ENCODE measurements around the gene ACOXL.

ACOXL gene

GRCh38 chr2:111005307-111005706 lies 272.9 kb downstream of the ACOXL start:
- Histone ChIP-seq H2AK5ac (ENCODE audit: low read length) (no peak overlapping the region), H3K23ac (ENCODE audit: low read length) (no peak overlapping the region), H3K36me3 (ENCODE audit: control insufficient read depth in 1 of 2, insufficient read depth in 2 of 2, low read length in 2 of 2) (no peaks in the 10 kb centered on the region), H3K4me3 (ENCODE audit: low read depth, low read length) (no peak overlapping the region), H2BK5ac (ENCODE audit: low read depth, low read length, poor library complexity) (no peak overlapping the region), H3K14ac (ENCODE audit: low read length) (no peak overlapping the region), H3K9me3 (ENCODE audit: insufficient read depth, low read depth, low read length) (no peaks in the 10 kb centered on the region), H3K27me3 (ENCODE audit: insufficient read depth, low read length) (no peaks in the 10 kb centered on the region), H4K12ac (ENCODE audit: low read depth, low read length) (no peak overlapping the region), H3K79me2 (ENCODE audit: control insufficient read depth, insufficient read depth, low read length, poor library complexity) (no peaks in the 10 kb centered on the region), H2BK120ac (ENCODE audit: insufficient read depth, low read length, poor library complexity) (no peak overlapping the region), H4K91ac (ENCODE audit: low read depth, low read length) (no peak overlapping the region), H2BK12ac (ENCODE audit: low read length) (no peak overlapping the region), H3K4me1 (ENCODE audit: control insufficient read depth in 1 of 2, insufficient read depth in 2 of 2, low read length in 2 of 2) (no peaks in the 10 kb centered on the region), H3K4me2 (ENCODE audit: low read length) (no peak overlapping the region), H2AFZ (ENCODE audit: insufficient read depth, low read length, poor library complexity) (no peak overlapping the region), H3K27ac (ENCODE audit: low read depth, low read length) (no peak overlapping the region), H3K18ac (ENCODE audit: low read length) (no peak overlapping the region), H3K4ac (ENCODE audit: low read depth, low read length) (no peak overlapping the region), H3K9ac (ENCODE audit: low read length) (no peak overlapping the region), H3K79me1 (ENCODE audit: low read length) (no peaks in the 10 kb centered on the region), H4K8ac (ENCODE audit: low read depth, low read length) (no peak overlapping the region)
- DNase-seq, result no peak
- no CpG with 5 or more reads among the region's 3 CpGs for WGBS (ENCODE audit: extremely low coverage, insufficient coverage, insufficient read length)

DNA sequence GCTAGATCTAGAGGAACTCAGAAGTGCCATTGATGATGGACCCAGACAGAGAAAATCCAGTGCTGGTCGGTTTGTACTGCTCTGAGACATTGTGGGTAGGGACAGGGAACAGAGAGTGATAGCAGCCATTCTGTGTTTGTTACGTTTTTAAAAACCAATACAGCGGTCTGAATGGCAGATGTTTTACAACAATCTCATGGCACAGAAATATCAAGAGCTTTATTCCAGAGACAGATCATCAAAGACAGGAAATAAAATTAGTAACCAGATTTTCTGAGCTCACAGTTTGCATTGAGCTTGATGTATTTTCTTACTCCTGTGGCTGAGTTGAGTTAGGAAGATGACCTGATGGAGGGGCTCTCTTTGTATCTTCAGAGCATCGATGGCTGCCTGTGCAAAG lies 273.4 kb downstream of the ACOXL start:
- no peaks in the 10 kb centered on the region for H3K36me3 ChIP-seq (ENCODE audit: control insufficient read depth in 1 of 2, insufficient read depth in 2 of 2, low read length in 2 of 2)
- H4K91ac ChIP-seq (ENCODE audit: low read depth, low read length), result no peak overlapping the region
- H3K14ac ChIP-seq (ENCODE audit: low read length), result no peak overlapping the region
- H3K79me1 ChIP-seq (ENCODE audit: low read length), result no peaks in the 10 kb centered on the region
- no peaks in the 10 kb centered on the region for H3K9me3 ChIP-seq (ENCODE audit: insufficient read depth, low read depth, low read length)
- H3K4ac ChIP-seq (ENCODE audit: low read depth, low read length), result no peak overlapping the region
- no peaks in the 10 kb centered on the region for H3K79me2 ChIP-seq (ENCODE audit: control insufficient read depth, insufficient read depth, low read length, poor library complexity)
- H4K8ac ChIP-seq (ENCODE audit: low read depth, low read length), result no peak overlapping the region
- H3K23ac ChIP-seq (ENCODE audit: low read length), result no peak overlapping the region
- no peak overlapping the region for H2BK5ac ChIP-seq (ENCODE audit: low read depth, low read length, poor library complexity)
- no peaks in the 10 kb centered on the region for H3K27me3 ChIP-seq (ENCODE audit: insufficient read depth, low read length)
- no peak overlapping the region for H4K12ac ChIP-seq (ENCODE audit: low read depth, low read length)
- H3K9ac ChIP-seq (ENCODE audit: low read length), result no peak overlapping the region
- no peak overlapping the region for H3K4me2 ChIP-seq (ENCODE audit: low read length)
- no peak overlapping the region for H2AK5ac ChIP-seq (ENCODE audit: low read length)
- no peak for DNase-seq
- H3K4me1 ChIP-seq (ENCODE audit: control insufficient read depth in 1 of 2, insufficient read depth in 2 of 2, low read length in 2 of 2), result no peaks in the 10 kb centered on the region
- no peak overlapping the region for H3K4me3 ChIP-seq (ENCODE audit: low read depth, low read length)
- no CpG with 5 or more reads among the region's 4 CpGs for WGBS (ENCODE audit: extremely low coverage, insufficient coverage, insufficient read length)
- H3K18ac ChIP-seq (ENCODE audit: low read length), result no peak overlapping the region
- H2BK12ac ChIP-seq (ENCODE audit: low read length), result no peak overlapping the region
- no peak overlapping the region for H2BK120ac ChIP-seq (ENCODE audit: insufficient read depth, low read length, poor library complexity)
- H2AFZ ChIP-seq (ENCODE audit: insufficient read depth, low read length, poor library complexity), result no peak overlapping the region
- no peak overlapping the region for H3K27ac ChIP-seq (ENCODE audit: low read depth, low read length)

DNA sequence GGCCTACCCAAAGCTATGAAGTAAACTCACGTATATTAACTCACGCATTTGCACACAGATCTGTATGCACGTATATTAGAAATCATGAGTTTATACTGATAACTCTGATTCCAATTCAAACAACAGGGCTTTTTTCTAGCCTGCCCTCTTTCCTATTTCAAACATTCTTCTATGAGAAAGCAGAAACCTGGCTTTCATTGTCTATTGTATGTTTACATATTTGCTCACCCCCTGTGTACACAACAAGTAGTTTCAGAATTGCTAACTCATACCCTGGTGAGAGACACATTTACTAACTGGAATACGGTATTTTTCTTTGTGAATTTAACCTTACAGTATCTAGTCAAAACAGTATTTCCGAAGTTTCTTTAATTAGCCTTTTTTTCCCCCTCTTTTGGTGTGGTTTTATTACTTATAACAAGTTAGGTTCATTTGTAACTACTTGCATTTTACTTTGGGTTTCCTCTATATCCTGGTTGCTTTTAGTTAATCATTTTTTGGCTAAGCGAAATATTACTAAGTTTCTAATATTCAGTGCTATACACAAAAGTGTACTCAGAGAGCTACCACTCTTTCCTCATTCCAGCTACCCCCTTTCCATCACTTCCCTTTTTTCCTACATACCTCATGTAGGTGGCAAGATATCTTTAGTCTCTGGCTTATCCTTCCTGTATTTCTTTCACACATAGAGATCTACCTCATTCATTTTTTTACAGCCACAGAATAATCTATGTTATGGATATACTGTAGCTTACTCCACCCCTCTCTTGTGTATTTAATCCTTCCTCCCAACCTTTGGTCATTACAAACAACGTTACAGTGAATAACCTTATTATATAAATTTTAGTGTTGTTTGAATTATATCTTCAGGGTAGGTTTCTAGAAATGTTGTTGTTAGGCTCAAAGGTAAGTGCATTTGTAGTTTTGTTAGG lies 275.6 kb downstream of the ACOXL start:
- Histone ChIP-seq H2BK5ac (ENCODE audit: low read depth, low read length, poor library complexity) (no peak overlapping the region), H3K23ac (ENCODE audit: low read length) (no peak overlapping the region), H2AFZ (ENCODE audit: insufficient read depth, low read length, poor library complexity) (no peak overlapping the region), H4K8ac (ENCODE audit: low read depth, low read length) (no peak overlapping the region), H3K9me3 (ENCODE audit: insufficient read depth, low read depth, low read length) (no peaks in the 10 kb centered on the region), H3K4me2 (ENCODE audit: low read length) (no peak overlapping the region), H3K14ac (ENCODE audit: low read length) (no peak overlapping the region), H3K79me2 (ENCODE audit: control insufficient read depth, insufficient read depth, low read length, poor library complexity) (no peaks in the 10 kb centered on the region), H3K4me3 (ENCODE audit: low read depth, low read length) (no peak overlapping the region), H3K27ac (ENCODE audit: low read depth, low read length) (no peak overlapping the region), H4K12ac (ENCODE audit: low read depth, low read length) (no peak overlapping the region), H3K18ac (ENCODE audit: low read length) (no peak overlapping the region), H2BK120ac (ENCODE audit: insufficient read depth, low read length, poor library complexity) (no peak overlapping the region), H3K4ac (ENCODE audit: low read depth, low read length) (no peak overlapping the region), H3K79me1 (ENCODE audit: low read length) (no peaks in the 10 kb centered on the region), H2BK12ac (ENCODE audit: low read length) (no peak overlapping the region), H3K27me3 (ENCODE audit: insufficient read depth, low read length) (no peaks in the 10 kb centered on the region), H2AK5ac (ENCODE audit: low read length) (no peak overlapping the region), H3K9ac (ENCODE audit: low read length) (no peak overlapping the region), H4K91ac (ENCODE audit: low read depth, low read length) (no peak overlapping the region), H3K4me1 (ENCODE audit: control insufficient read depth in 1 of 2, insufficient read depth in 2 of 2, low read length in 2 of 2) (no peaks in the 10 kb centered on the region), H3K36me3 (ENCODE audit: control insufficient read depth in 1 of 2, insufficient read depth in 2 of 2, low read length in 2 of 2) (no peaks in the 10 kb centered on the region)
- no CpG with 5 or more reads among the region's 7 CpGs for WGBS (ENCODE audit: extremely low coverage, insufficient coverage, insufficient read length)
- DNase-seq, result no peak

GRCh38 chr2:111011218-111011617 lies 278.8 kb downstream of the ACOXL start:
- Histone ChIP-seq H3K27ac (ENCODE audit: low read depth, low read length) (no peak overlapping the region), H3K9ac (ENCODE audit: low read length) (no peak overlapping the region), H3K4ac (ENCODE audit: low read depth, low read length) (no peak overlapping the region), H3K4me1 (ENCODE audit: control insufficient read depth in 1 of 2, insufficient read depth in 2 of 2, low read length in 2 of 2) (no peaks in the 10 kb centered on the region), H4K12ac (ENCODE audit: low read depth, low read length) (no peak overlapping the region), H3K23ac (ENCODE audit: low read length) (no peak overlapping the region), H4K91ac (ENCODE audit: low read depth, low read length) (no peak overlapping the region), H3K79me2 (ENCODE audit: control insufficient read depth, insufficient read depth, low read length, poor library complexity) (no peaks in the 10 kb centered on the region), H3K9me3 (ENCODE audit: insufficient read depth, low read depth, low read length) (no peaks in the 10 kb centered on the region), H2AK5ac (ENCODE audit: low read length) (no peak overlapping the region), H2BK5ac (ENCODE audit: low read depth, low read length, poor library complexity) (no peak overlapping the region), H3K4me3 (ENCODE audit: low read depth, low read length) (no peak overlapping the region), H3K27me3 (ENCODE audit: insufficient read depth, low read length) (no peaks in the 10 kb centered on the region), H4K8ac (ENCODE audit: low read depth, low read length) (no peak overlapping the region), H3K18ac (ENCODE audit: low read length) (no peak overlapping the region), H3K4me2 (ENCODE audit: low read length) (no peak overlapping the region), H3K79me1 (ENCODE audit: low read length) (no peaks in the 10 kb centered on the region), H2AFZ (ENCODE audit: insufficient read depth, low read length, poor library complexity) (no peak overlapping the region), H3K36me3 (ENCODE audit: control insufficient read depth in 1 of 2, insufficient read depth in 2 of 2, low read length in 2 of 2) (no peaks in the 10 kb centered on the region), H2BK120ac (ENCODE audit: insufficient read depth, low read length, poor library complexity) (no peak overlapping the region), H2BK12ac (ENCODE audit: low read length) (no peak overlapping the region), H3K14ac (ENCODE audit: low read length) (no peak overlapping the region)
- DNase-seq, result no peak
